Islet of Langerhans (tissue), 1 donor: ENCODE results near the gene HEG1.

Source experiments
- FAIRE-seq: peaks from one replicate; lab custom pipeline; 2011; peaks lifted over from hg19 to GRCh38; lab: Jason Lieb, UNC

HEG1 gene

DNA sequence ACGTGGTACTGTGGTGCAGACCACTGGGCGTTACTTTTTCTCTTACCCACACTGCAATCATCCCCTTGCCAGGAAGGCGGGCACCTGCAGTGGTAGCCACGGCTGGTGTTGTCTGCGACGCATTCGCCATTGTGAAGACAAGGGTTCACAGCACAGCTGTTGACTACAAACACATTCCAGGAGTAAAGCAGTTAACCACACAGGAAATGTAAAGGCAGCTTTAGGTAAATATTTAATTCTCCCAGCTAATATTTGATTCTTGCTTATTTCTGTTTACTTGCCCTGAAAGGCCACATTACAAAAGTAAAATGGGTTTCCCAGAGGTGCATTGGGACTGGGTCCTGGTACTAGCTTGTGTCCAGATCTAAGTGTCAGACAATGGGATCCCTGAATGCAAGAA is 45.4 kb downstream of the HEG1 start:
- FAIRE-seq, result no peak

DNA sequence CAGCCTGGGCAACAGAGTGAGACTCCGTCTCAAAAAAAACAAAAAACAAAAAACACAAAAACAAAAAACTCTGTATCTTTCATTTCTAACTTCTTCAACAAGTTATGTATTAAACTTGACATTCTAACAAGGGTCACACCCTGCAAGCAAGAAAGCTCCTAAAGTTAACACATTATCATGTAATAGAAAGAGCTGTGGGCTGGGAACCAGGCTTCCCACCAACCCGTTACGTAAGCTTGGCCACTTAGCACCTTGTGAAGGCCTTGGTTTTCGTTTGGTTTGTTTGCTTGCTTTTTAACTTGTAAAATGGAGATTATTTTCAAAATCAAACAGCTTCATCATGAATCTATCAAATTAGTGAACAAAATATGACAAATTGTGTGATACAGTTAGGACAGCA is 47.0 kb downstream of the HEG1 start:
- FAIRE-seq, result peak; percentile 51

DNA sequence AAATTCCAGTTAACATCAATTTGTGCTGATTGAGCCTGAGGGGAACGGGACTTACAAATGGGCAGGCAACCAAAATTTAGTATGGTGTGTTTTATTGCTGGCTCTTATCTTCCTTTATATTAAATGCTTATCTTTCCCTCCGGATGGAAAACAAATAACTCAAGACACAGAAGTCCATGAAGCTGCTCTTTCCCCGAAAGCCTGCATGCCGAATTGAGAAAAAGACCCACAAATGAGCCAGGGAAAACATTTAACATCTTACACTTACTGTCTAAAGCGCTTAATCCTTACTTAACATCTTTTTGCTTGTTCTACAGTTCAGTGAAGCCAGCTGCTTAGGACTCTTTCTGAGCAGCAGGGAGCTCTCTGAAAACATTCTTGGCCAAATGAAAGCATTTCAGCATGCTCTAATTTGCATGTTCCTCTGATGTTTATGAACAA is 49.5 kb downstream of the HEG1 start:
- FAIRE-seq, result no peak

DNA sequence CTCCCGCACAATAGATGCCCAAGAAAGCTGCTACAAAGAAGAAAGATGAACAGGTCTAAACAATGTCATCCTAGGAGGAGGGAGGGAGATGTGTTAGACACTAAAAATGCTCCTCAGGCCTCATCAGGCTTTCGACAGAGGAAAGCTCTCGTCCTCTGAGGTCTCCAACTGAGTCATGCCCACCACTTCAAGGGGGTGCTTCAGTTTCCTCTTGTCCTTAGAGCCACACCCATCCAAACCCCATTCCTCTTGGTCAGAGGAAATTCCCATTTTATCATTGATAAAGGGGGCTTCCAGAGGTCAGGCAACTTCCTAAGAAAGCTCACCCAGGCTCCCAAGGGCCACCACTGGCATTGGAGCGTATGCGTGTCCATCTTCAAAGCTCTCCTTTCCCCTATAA is 50.1 kb downstream of the HEG1 start:
- no peak for FAIRE-seq

DNA sequence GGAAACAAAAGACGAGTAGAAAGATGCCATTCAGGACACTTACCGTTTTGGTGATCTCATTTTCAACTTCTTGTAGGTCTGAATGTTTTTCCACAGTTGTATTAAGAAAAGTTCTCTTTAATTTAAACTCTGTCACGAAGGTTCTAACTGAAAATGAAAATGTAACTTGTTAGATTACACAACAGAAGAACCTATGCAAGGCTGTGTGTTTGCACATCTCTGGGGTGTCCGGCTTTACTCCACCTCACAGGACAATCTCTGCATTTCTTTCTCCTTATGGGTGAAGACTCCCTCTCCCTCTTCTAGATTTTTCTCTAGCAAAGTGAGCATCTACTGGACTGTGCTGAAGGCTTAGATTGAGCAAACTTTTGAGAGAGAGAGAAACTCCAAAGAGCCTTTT is 50.6 kb downstream of the HEG1 start:
- no peak for FAIRE-seq

DNA sequence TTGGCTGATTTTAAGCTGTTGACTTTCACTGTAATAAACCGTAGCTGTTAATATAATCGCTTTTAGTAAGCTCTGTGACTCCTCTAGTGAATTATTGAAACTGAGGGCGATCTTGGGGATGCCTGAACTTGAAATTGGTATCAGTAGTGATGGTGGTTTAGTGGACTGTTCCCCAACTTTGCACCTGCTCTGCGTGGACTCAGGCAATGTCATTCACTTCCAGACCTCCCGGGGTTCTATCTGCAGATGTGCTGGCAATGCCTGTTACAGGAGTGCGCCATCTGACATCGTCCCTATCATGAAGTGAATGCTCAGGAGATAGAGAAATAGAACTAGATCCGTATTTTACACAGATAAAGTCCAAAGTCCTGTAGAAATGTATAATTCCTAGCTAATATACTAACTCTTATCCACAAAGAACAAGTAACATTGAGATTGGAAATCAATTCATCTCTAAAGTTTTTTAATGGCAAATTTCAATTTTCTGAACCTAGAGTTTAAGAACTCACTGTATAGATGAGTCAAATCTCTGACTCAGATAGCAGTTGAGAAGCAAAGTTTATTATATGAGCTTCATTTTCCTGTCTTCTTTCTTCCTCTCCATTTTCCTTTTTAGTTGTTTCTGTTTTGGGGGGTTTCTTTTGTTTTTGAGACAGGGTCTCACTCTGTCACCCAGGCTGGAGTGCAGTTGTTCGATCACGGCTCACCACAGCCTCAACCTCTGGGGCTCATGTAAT is 51.8 kb downstream of the HEG1 start:
- no peak for FAIRE-seq

DNA sequence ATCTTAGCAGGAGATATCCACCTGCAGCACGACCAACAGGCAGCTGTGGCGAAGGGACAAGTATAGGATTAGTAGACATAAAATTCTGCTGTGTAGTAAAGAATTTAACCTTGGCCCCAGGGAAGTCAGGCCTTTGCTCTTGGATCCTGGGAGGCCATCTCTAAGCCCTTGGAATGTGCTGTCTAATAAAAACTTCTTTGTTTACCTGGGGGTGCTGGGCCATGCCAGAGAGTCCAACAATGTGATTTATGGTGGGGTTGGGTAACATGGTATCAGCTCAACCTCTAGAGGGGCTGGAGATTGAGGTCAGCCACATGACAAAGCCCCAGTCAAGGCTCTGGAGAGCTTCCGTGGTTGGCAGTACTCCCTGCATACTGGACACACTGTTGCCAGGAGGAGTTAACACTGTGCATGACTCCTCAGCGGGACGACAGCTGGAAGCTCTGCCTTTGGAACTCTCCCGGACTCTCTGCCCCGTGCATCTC is 52.4 kb downstream of the HEG1 start:
- FAIRE-seq, result no peak

DNA sequence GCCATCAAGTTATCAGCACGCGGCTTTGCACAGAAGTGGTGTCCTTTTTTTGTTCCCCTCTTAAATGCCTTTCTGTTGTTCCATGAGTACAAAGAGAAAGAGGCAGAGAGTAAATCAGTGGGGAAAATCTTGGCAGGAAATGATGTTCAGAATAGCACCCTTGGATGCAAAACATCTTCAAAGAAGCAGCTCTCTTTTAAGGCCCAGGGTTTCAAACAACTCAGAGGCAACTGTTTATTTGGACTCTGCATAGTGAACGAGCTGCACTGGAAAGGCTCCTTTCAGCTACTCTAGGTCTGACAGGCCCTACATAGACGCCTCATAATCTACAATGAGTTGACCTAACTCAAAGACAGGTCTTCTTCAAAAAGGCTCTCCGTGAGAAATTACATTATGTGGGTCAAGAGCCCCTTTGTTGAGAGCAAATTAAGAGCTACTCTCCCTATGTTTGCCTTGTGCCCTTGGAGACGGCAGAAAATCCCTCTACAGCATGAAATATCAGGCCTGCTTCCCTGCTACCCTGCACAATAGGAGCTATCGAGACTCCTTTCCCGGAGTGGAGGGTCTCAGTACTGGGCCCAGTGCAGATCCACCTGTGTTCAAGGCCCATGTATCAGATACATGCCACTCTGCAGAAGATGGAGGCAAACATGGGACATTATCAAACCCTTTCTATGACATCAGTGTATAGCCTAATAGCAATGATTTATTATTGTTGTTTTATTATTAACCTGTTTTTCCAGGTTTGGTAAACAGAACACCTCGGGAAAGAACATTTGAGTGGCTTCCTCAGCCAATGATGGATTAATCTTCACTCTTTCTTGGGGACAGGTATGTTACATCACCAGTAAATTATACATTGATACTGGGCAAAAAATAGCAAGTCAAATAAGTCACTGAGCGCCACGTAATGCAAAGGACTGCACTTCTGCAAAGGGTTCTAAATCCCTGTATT is 53.1 kb downstream of the HEG1 start:
- FAIRE-seq, result no peak

DNA sequence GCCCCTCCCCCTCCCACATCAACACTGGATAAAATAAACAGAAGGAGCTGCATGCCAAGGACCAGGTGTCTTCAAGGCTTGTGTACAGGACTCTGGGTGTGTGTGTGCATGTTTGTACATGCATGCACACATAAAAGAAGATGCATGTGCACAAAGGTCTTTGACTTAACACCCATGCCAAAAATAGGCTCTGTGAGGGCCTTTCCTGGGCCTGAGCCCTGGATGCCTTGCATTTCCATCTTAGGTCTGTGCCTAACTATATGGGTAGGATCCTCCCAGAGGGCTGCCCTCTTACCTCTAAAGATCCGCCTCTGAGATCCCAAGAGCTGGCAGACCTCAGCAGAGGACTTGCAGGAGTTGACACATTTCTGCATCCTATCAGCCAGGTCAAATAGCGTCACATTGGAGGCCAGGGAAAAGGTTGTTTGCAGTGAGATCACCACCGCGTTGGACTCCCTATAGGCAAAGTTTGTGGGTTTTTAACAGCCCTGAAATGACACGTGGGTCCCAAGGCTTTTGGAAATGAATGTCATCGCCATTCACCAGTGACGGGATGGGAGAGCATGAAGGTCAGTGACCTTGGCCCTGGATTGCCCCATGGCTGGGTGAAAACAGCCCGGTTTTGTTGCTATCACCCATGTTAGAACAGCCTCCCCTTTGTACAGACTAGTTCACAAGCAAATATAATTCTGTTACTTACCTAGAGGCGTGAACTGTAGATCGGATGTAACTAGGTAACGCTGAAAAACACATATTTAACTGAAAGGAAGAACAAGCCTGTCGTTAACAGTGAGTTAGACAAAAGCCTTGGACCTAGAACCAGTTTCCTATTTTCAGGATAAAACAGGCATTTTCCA is 54.0 kb downstream of the HEG1 start:
- FAIRE-seq, result no peak

DNA sequence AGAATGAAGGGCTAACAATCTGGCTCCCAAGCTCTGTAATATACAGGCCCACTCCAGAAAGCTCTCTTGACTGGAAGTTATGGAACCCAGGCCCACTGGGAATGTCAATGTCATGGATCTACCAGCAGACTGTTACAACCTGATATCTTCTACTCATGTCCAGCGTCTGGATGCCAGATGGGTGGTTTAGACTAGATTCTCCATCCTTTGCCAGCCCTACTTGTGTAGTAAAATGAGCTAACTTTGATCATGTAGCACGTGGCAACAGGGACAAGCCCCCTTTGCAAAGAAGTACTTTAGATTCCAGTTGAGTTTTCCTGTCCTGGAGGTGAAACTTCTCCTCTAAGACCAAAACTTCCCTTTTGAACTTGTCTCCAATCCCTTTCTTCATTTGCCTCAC is 55.1 kb downstream of the HEG1 start:
- FAIRE-seq, result no peak

DNA sequence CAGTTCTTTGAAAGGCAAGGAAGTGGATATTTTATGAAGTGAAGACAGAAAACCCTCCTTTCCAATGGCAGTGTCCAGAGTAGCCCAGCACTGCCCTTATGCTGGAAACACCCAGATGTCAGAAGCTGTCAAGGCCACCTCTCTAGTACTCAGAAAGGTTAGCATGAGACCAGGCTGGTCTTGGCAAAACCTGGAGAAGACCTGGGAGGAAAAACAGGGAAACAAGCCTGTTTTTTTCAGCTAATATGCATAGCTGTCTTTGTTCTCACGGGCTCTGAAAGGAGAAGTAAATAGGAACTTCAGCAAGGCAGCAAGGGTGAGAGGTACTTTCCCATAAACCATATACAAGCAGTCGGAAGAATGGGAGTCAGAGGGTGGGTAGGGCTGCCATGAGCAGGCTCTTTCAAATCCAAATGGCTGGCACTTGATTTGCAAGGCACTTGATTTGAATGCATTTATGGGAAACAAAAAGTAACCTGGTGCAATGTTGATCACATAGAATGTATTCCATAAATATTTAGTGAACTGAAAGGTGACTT is 55.8 kb downstream of the HEG1 start:
- FAIRE-seq, result no peak

DNA sequence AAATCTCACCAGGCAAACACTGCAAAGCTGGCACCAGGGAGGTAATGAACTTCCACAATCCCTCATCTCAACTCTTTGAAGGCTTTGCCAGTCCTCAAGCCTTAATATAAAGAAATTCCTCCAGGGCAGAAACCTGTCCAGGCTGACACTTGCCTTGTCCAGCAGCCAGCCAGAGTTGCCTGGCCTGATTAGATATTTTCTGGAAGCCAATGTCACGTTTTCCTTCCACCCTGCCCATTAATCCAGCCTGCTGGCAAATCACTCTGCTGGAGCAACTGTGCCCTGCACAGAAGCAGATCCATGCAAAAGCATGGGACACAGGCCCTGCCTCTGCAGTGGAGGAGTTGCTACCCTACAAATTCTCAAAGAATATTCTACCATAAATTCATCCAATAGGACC is 56.5 kb downstream of the HEG1 start:
- no peak for FAIRE-seq

DNA sequence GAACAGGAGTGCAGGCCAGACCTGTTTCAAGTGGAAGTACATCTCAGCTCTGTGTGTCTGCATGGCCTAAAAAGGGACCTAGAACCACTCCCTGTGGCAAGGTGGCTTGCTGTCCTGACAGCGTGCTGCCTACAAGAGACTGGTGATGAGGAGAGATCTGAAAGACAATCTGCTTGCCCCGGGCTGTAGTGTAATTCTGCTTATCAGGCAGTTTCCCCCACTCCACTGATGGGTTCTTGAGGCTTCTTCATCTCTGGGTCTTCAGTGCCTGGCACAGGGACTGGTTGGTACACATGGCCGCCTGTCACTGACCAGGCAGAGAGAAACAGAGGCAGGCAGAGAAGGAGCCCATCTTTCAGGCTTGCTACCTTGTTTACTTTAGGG is 57.6 kb downstream of the HEG1 start:
- FAIRE-seq, result no peak

DNA sequence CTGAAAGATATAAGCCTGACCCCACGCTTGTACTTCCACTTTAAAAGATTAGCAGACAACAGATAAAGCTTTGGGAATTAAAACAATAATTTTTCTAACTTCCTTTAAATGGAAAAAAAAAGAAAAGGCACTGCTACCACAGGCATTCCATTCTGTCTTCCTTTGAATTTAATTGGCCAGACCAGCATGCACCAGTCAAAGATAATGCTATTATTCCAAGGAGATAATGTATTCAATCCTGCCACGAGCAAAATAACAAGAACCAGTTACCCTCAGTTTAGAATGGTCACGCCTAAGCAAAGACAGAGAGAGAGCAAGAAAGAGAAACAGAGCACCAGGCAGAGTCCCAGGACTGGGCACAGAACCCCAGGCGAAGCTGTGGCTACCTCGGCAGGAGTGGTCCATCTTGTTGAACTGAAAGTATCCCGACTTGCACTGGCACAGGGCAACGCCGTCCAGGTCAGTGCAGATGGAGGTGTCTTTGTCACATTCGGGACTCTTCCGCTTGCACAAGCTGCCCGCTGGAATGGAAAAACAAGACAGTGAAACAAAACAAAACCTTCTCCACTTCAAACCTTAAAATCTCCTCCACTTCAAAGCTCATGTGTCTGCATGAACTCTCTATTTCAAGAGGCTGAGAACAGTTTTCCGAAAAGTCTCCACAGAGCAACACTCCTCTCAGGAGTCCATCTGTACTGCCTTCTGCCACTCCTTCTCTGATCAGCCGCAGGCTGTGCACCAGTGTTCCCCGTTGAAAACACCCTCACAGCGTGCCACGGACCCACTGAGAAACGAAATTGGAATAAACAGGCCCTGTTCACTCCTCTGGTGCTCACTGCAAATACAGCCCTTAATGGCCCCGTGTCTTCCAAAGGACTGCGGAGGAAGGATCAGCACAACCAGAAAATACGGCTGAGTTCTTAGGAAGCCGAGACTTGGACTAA is 58.2 kb downstream of the HEG1 start:
- no peak for FAIRE-seq

DNA sequence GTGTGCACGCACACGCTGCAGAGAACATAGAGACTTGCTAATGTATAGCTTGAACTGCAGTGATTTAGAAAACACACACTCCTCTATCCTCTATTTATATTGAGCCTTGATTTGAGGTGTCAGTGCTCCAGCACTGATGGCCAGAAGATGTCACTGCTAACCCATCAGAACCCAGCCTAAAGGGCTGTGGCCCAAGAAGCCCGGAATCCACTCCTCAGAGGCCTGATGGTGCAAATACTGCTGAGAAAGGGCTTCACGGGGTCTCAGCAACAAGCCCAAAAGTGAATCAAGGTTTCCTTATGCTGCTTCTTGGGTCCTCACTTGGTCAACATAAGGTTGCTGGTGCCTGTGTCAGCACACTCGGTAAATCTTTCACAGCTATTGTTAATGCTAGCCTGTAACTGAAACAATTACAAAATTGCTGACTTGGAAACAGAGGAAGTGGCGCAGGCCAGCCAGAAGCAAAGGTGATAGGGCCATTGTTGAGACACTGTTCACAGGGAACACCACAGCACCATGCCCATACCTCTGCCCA is 60.3 kb downstream of the HEG1 start:
- FAIRE-seq, result peak; percentile 70

DNA sequence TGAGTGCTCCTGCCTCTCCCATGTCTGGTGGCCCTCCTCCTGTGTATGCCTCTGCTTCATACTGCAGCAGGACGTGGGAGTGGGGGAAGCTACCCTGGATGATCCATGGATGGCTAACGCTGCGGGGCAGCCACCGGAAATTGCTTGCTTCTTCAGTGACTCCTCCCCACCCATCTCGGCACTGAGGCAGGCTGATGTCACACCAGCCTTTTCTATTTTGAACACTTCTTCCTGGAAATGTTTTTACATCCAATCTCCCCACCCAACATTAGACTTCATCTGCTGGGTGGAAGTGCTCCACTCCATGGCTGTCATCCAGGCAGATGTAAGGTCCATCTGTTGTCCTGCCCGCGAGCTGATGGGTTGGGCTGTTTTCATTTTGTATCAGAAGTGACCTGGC is 62.3 kb downstream of the HEG1 start:
- no peak for FAIRE-seq

DNA sequence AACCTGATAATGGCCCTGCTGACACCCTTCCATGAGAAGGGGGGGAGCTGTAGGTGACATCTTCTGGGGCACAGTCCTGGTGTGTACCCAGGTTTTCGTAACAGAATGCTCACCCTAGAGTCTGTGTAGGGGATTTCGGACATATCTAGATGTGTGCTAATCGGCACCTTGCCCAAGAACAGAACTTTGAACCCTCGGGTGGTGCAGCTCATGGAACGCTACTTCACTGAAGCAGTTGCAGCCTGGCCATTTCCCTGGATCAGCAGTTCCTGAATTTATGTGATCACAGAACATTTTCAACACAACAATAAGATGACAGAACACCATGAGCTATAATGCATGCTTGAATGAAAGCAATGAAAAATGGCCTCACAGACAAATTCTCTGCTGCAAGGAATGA is 63.8 kb downstream of the HEG1 start:
- no peak for FAIRE-seq

DNA sequence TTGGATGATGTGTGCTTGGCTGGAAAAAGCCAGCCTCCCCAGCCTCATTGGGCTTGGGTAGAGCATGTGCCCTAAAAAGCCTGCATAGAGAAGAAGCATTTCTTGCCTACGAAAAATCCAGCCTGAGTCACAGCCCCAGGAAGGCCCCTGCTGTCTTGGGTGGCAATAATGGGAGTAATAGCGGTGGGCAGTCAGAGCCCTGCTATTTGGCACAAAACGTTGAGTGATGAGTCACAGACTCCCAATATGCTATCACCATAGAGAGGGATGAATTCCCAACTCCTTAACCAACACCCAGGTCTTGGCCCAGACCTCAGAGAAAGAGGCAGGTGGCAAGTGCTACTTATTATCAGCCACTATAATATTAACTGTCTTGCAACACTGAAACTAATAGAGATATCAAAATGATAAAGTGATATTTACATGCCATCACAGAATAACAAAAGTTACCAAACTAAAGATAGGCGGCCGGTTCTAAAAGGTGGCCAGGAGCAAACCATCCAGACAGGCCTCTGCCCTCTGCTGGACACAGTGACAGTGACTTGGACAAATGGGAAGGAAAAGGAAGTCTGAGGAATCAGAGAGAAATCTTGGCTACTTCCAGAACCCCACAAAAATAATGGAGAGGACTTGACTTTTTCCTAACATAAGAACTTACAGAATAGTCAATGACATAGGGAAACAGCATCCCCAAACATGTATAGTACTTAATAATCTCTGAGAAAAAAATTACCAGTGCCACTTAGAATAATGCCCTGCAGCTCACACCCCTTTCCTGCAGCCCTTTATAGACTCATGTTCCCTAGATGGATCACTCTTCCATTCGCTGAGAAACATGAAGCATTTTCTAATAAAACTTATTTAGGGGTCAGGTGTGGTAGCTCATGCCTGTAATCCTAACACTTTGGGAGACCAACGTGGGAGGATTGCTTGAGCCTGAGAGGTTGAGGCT is 69.3 kb downstream of the HEG1 start:
- FAIRE-seq, result no peak

DNA sequence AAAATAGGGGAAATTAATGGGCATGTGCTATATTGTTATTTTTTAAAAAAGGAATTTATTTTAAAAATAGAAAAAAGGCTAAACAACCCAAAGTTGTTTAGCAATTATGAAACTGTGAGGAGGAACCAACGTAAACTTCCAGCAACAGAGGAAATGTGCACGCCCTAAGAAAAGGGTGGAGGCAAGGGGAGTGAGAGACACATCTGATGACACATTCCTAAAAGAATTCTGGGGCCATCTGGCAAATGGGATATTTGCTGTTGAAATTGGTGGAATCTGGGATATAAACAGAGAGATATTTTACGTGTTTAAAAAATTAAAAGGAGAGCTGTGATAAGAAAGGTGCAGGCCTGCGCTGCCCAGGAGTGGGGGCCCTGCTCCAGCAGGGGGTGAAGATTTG is 70.4 kb downstream of the HEG1 start:
- FAIRE-seq, result no peak

DNA sequence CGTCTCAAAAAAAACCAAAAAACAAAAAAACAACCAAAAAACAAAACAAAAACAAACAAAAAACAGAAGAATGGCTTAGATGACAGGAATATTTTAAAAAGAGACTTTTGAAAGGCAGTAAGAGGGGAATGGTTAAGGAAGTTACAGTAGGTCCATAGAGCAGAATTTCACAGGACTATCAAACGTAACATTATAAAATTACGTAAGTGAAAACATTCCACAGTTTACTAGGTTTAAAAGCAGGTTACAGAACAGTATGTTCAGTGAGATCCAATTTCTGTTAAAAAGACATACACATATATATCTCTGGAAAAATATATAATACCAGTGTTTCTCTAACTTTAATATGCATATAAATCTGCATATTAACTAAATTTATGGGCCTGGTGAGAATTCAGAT is 71.0 kb downstream of the HEG1 start:
- no peak for FAIRE-seq
